ENCODE measurements around the gene GINS2.

The GINS2 gene

GRCh38 chr16:85689950-85690320 lies 1.2 kb upstream of the GINS2 start:
- no peak for DNase-seq (ENCODE audit: low spot score)
- FAIRE-seq = no peak

- DNase-seq (ENCODE audit: low spot score) (no peak), FAIRE-seq (no peak)
Measured at GRCh38 chr16:85689285-85689949, 663 bp upstream of the GINS2 start.

- FAIRE-seq (no peak), DNase-seq (ENCODE audit: low spot score) (no peak)
Measured at GRCh38 chr16:85687651-85688471, 893 bp downstream of the GINS2 start.

- DNase-seq (ENCODE audit: low spot score) (peak; percentile 41), FAIRE-seq (no peak)
Measured at GRCh38 chr16:85686912-85687591, 1.7 kb downstream of the GINS2 start.

- DNase-seq (ENCODE audit: low spot score) (no peak), FAIRE-seq (no peak)
Measured at GRCh38 chr16:85685251-85685650, 3.5 kb downstream of the GINS2 start.

GRCh38 chr16:85683363-85683762 lies 5.4 kb downstream of the GINS2 start:
- FAIRE-seq (no peak), DNase-seq (ENCODE audit: low spot score) (no peak)

- FAIRE-seq (no peak), DNase-seq (ENCODE audit: low spot score) (no peak)
Measured at GRCh38 chr16:85682516-85682915, 6.2 kb downstream of the GINS2 start.

- no peak for FAIRE-seq
Measured at GRCh38 chr16:85681255-85681654, 7.5 kb downstream of the GINS2 start.

GRCh38 chr16:85680352-85680944 lies 8.3 kb downstream of the GINS2 start:
- DNase-seq (ENCODE audit: low spot score) = no peak
- no peak for FAIRE-seq

More at GRCh38 chr16:85681255-85681654, 7.5 kb downstream of the GINS2 start:
- DNase-seq (ENCODE audit: low spot score) = no peak

- no peak for FAIRE-seq
Measured at GRCh38 chr16:85679870-85680269, 8.9 kb downstream of the GINS2 start.

GRCh38 chr16:85678821-85679220 lies 9.9 kb downstream of the GINS2 start:
- DNase-seq (ENCODE audit: low spot score) (no peak), FAIRE-seq (no peak)

More at GRCh38 chr16:85679870-85680269, 8.9 kb downstream of the GINS2 start:
- DNase-seq (ENCODE audit: low spot score) = no peak

- DNase-seq (ENCODE audit: low spot score) (no peak), FAIRE-seq (no peak)
Measured at GRCh38 chr16:85678016-85678415, 10.7 kb downstream of the GINS2 start.

- DNase-seq (ENCODE audit: low spot score) (no peak), FAIRE-seq (no peak)
Measured at GRCh38 chr16:85677383-85677967, 11.3 kb downstream of the GINS2 start.

GRCh38 chr16:85676466-85676865 lies 12.3 kb downstream of the GINS2 start:
- no peak for FAIRE-seq
- no peak for DNase-seq (ENCODE audit: low spot score)

- DNase-seq (ENCODE audit: low spot score) (no peak), FAIRE-seq (no peak)
Measured at GRCh38 chr16:85675251-85675874, 13.4 kb downstream of the GINS2 start.

- no peak for FAIRE-seq
- DNase-seq (ENCODE audit: low spot score) = no peak
Measured at GRCh38 chr16:85674828-85675227, 13.9 kb downstream of the GINS2 start.

GRCh38 chr16:85674418-85674755 lies 14.4 kb downstream of the GINS2 start:
- no peak for FAIRE-seq
- no peak for DNase-seq (ENCODE audit: low spot score)

- FAIRE-seq (no peak), DNase-seq (ENCODE audit: low spot score) (no peak)
Measured at GRCh38 chr16:85673529-85674417, 15.0 kb downstream of the GINS2 start.

- no peak for DNase-seq (ENCODE audit: low spot score)
Measured at GRCh38 chr16:85670840-85671239, 17.9 kb downstream of the GINS2 start.

More at GRCh38 chr16:85670840-85671239, 17.9 kb downstream of the GINS2 start:
- no peak for FAIRE-seq

All from urothelium cell line (cell line).